ENCODE results near the gene RNU5D-1.

- TF ChIP-seq CTCF (IDR thresholded peaks at IDR 0.05) = no peak
- TF ChIP-seq POLR2A (IDR thresholded peaks at IDR 0.05) = no peak
Observed at GRCh38 chr1:44723064-44723463, 7.9 kb downstream of the RNU5D-1 start.

Data from adrenal gland (tissue), 5 donors.